ENCODE measurements around the gene RNF130.
"Not testable (repeated sequence)": the region's sequence is repeated elsewhere in the genome, so short reads cannot be mapped to it uniquely, and the experiment has no call there.

Gene RNF130

GRCh38 chr5:180010636-180011035 is 60.9 kb downstream of the RNF130 start:
- no peak for DNase-seq

- DNase-seq = no peak
Observed at GRCh38 chr5:180009581-180009980, 62.0 kb downstream of the RNF130 start.

GRCh38 chr5:180008433-180008832 is 63.1 kb downstream of the RNF130 start:
- no peak for DNase-seq

GRCh38 chr5:180007582-180007981 is 64.0 kb downstream of the RNF130 start:
- peak in 1 of 2 donors; percentile 61 for DNase-seq

- no peak for DNase-seq
Observed at GRCh38 chr5:180006141-180006540, 65.4 kb downstream of the RNF130 start.

GRCh38 chr5:180003127-180003526 is 68.4 kb downstream of the RNF130 start:
- no peak for DNase-seq

- DNase-seq = no peak
Observed at GRCh38 chr5:180001742-180002141, 69.8 kb downstream of the RNF130 start.

GRCh38 chr5:180001136-180001535 is 70.4 kb downstream of the RNF130 start:
- DNase-seq = no peak

GRCh38 chr5:179998485-179998884 is 73.1 kb downstream of the RNF130 start:
- no peak for DNase-seq

- no peak for DNase-seq
Observed at GRCh38 chr5:179994583-179995323, 76.8 kb downstream of the RNF130 start.

GRCh38 chr5:179992855-179993254 is 78.7 kb downstream of the RNF130 start:
- DNase-seq = not testable (repeated sequence)

GRCh38 chr5:179991106-179991505 is 80.5 kb downstream of the RNF130 start:
- no peak for DNase-seq

- DNase-seq = not testable (repeated sequence)
Observed at GRCh38 chr5:179990525-179990924, 81.0 kb downstream of the RNF130 start.

GRCh38 chr5:179986328-179986727 is 85.2 kb downstream of the RNF130 start:
- no peak for DNase-seq

GRCh38 chr5:179981636-179982035 is 89.9 kb downstream of the RNF130 start:
- DNase-seq = no peak

- no peak for DNase-seq
Observed at GRCh38 chr5:179980767-179981166, 90.8 kb downstream of the RNF130 start.

- no peak for DNase-seq
Observed at GRCh38 chr5:179978792-179979191, 92.8 kb downstream of the RNF130 start.

- DNase-seq = no peak
Observed at GRCh38 chr5:179975713-179976134, 95.8 kb downstream of the RNF130 start.

GRCh38 chr5:179974946-179975712 is 96.4 kb downstream of the RNF130 start:
- peak in 1 of 2 donors; percentile 46 for DNase-seq

- no peak for DNase-seq
Observed at GRCh38 chr5:179974246-179974945, 97.2 kb downstream of the RNF130 start.

- no peak for DNase-seq
Observed at GRCh38 chr5:179973391-179973790, 98.2 kb downstream of the RNF130 start.

GRCh38 chr5:179969110-179969509 is 102.4 kb downstream of the RNF130 start:
- no peak for DNase-seq

- no peak for DNase-seq
Observed at GRCh38 chr5:179967489-179967888, 104.1 kb downstream of the RNF130 start.

GRCh38 chr5:179964015-179964414 is 107.5 kb downstream of the RNF130 start:
- DNase-seq = no peak

All from bone marrow (tissue), 2 donors.